GM21447 (cell line): ENCODE results near the gene MAD1L1.

Experiments used
- ATAC-seq: cut with Tn5 transposase; IDR thresholded peaks from one replicate; pipeline ENCODE4 v1.9.1; 2021; ENCODE audit not compliant: unreplicated experiment

MAD1L1 gene

GRCh38 chr7:1859266-1860035, 373.3 kb downstream of the MAD1L1 start:
- no peak for ATAC-seq

GRCh38 chr7:1858435-1859265, 374.1 kb downstream of the MAD1L1 start:
- no peak for ATAC-seq

GRCh38 chr7:1857487-1858421, 375.0 kb downstream of the MAD1L1 start:
- no peak for ATAC-seq

GRCh38 chr7:1856888-1857441, 375.8 kb downstream of the MAD1L1 start:
- no peak for ATAC-seq

GRCh38 chr7:1856161-1856887, 376.4 kb downstream of the MAD1L1 start:
- ATAC-seq: no peak

GRCh38 chr7:1855725-1856160, 377.0 kb downstream of the MAD1L1 start:
- ATAC-seq: no peak

- no peak for ATAC-seq
Observed at GRCh38 chr7:1854866-1855724, 377.6 kb downstream of the MAD1L1 start.

- ATAC-seq: no peak
Observed at GRCh38 chr7:1853986-1854865, 378.5 kb downstream of the MAD1L1 start.

GRCh38 chr7:1853431-1853985, 379.2 kb downstream of the MAD1L1 start:
- ATAC-seq: no peak

GRCh38 chr7:1852517-1853430, 380.0 kb downstream of the MAD1L1 start:
- ATAC-seq: no peak

GRCh38 chr7:1851721-1852516, 380.8 kb downstream of the MAD1L1 start:
- no peak for ATAC-seq

- no peak for ATAC-seq
Observed at GRCh38 chr7:1850976-1851571, 381.7 kb downstream of the MAD1L1 start.

GRCh38 chr7:1850111-1850975, 382.4 kb downstream of the MAD1L1 start:
- ATAC-seq: no peak

- no peak for ATAC-seq
Observed at GRCh38 chr7:1849351-1850041, 383.2 kb downstream of the MAD1L1 start.
